ENCODE results near the gene GCGR. TPM values are rescaled to one million over a fixed set of nuclear protein-coding genes. Genes with fewer than 3 reads are reported as not detected.

GCGR gene
- total and polyA plus RNA-seq, 7 donors = 0.03 to 0.08 TPM; not detected in 5

- H3K27ac ChIP-seq = no peak overlapping the region
- DNase-seq (no peak), ATAC-seq (no peak)
- 88 to 92% (median 88%) methylated on average over 30 to 33 of the region's 33 CpGs for WGBS, 3 donors
- H3K4me3 ChIP-seq = no peak overlapping the region
- H3K27me3 ChIP-seq (ENCODE audit: insufficient read depth in 3 of 3, low read length in 2 of 3) = no peaks in the 10 kb centered on the region
- no peak for TF ChIP-seq CTCF (IDR thresholded peaks at IDR 0.05)
- intact Hi-C loops (cut with DNase I) = loop anchor here (2.0 to 5.0 kb wide), 2 partner anchors 31 to 33 kb away; no protein-coding TSS in a partner anchor
- H3K9me3 ChIP-seq = no peaks in the 10 kb centered on the region
- H3K4me1 ChIP-seq = peaks cover 20% of the 10 kb centered on the region
- H3K36me3 ChIP-seq (ENCODE audit: insufficient read depth in 1 of 2, low read depth in 1 of 2) = no peaks in the 10 kb centered on the region
These were observed 20.0 kb downstream of the GCGR start for GRCh38 chr17:81823820-81824550.

- H3K36me3 ChIP-seq (ENCODE audit: insufficient read depth in 1 of 2, low read depth in 1 of 2) = no peaks in the 10 kb centered on the region
- peaks cover 20% of the 10 kb centered on the region for H3K4me1 ChIP-seq
- DNase-seq (no peak), ATAC-seq (no peak)
- no peak overlapping the region for H3K4me3 ChIP-seq
- 81 to 86% (median 84%) methylated on average over 10 to 11 of the region's 11 CpGs for WGBS, 3 donors
- H3K9me3 ChIP-seq = no peaks in the 10 kb centered on the region
- intact Hi-C loops (cut with DNase I) = loop anchor here in 1 of 2 donors (5.0 kb wide), 1 partner anchor 33 kb away; no protein-coding TSS in a partner anchor
- no peaks in the 10 kb centered on the region for H3K27me3 ChIP-seq (ENCODE audit: insufficient read depth in 3 of 3, low read length in 2 of 3)
- no peak for TF ChIP-seq CTCF (IDR thresholded peaks at IDR 0.05)
- H3K27ac ChIP-seq = peak overlapping the region; percentile 23
These were observed 20.6 kb downstream of the GCGR start for GRCh38 chr17:81824595-81824994.

GRCh38 chr17:81825841-81826466 is 22.0 kb downstream of the GCGR start:
- Histone ChIP-seq H3K4me3 (no peak overlapping the region), H3K27me3 (ENCODE audit: insufficient read depth in 3 of 3, low read length in 2 of 3) (no peaks in the 10 kb centered on the region), H3K36me3 (ENCODE audit: insufficient read depth in 1 of 2, low read depth in 1 of 2) (no peaks in the 10 kb centered on the region), H3K9me3 (no peaks in the 10 kb centered on the region), H3K27ac (peak overlapping the region; percentile 23), H3K4me1 (peaks cover 19% of the 10 kb centered on the region)
- WGBS, 3 donors = 75 to 90% (median 77%) methylated on average over 11 of the region's 11 CpGs
- DNase-seq (no peak), ATAC-seq (no peak)
- TF ChIP-seq CTCF (IDR thresholded peaks at IDR 0.05) = peak; percentile 5
- intact Hi-C loops (cut with DNase I) = no loop called here

GRCh38 chr17:81828656-81829055 is 24.7 kb downstream of the GCGR start:
- no peaks in the 10 kb centered on the region for H3K9me3 ChIP-seq
- intact Hi-C loops (cut with DNase I) = no loop called here
- H3K27me3 ChIP-seq (ENCODE audit: insufficient read depth in 3 of 3, low read length in 2 of 3) = no peaks in the 10 kb centered on the region
- no peak overlapping the region for H3K4me3 ChIP-seq
- H3K36me3 ChIP-seq (ENCODE audit: insufficient read depth in 1 of 2, low read depth in 1 of 2) = peaks cover 0 to 3% of the 10 kb centered on the region in 2 donors
- TF ChIP-seq CTCF (IDR thresholded peaks at IDR 0.05) = no peak
- peak overlapping the region; percentile 96 for H3K27ac ChIP-seq
- WGBS, 3 donors = 58 to 73% (median 61%) methylated on average over 7 of the region's 7 CpGs
- peaks cover 4% of the 10 kb centered on the region for H3K4me1 ChIP-seq
- DNase-seq = no peak
- ATAC-seq = peak in 2 of 4 donors; percentile 9 to 11

Data from psoas muscle (tissue), 8 donors.